Astrocyte of the spinal cord (primary cell): ENCODE data around the gene CELA2B.
"Not testable (repeated sequence)": the region's sequence is repeated elsewhere in the genome, so short reads cannot be mapped to it uniquely, and the experiment has no call there.

ENCODE experiments used
- DNase-seq: peaks from one replicate; pipeline ENCODE4 v3.0.0; 2011; ENCODE audit warnings: low read depth, low spot score
- H3K4me3 ChIP-seq: 2 replicates; pipeline ENCODE4 v1.5.1; 2011; ENCODE audit warnings: low read depth, mild to moderate bottlenecking, low read length, moderate library complexity
- in situ Hi-C: cut with HindIII; loops from 2 replicates; pipeline ENCODE4 v1.10.0; 2017; ENCODE audit warnings: low sequenced_read_pairs
- TF ChIP-seq, protein P1 (sequence below): IDR thresholded peaks from 2 replicates; pipeline ENCODE4 v1.5.1; 2012; ENCODE audit warnings: low read depth, mild to moderate bottlenecking, low read length, inconsistent platforms

Gene CELA2B

DNA sequence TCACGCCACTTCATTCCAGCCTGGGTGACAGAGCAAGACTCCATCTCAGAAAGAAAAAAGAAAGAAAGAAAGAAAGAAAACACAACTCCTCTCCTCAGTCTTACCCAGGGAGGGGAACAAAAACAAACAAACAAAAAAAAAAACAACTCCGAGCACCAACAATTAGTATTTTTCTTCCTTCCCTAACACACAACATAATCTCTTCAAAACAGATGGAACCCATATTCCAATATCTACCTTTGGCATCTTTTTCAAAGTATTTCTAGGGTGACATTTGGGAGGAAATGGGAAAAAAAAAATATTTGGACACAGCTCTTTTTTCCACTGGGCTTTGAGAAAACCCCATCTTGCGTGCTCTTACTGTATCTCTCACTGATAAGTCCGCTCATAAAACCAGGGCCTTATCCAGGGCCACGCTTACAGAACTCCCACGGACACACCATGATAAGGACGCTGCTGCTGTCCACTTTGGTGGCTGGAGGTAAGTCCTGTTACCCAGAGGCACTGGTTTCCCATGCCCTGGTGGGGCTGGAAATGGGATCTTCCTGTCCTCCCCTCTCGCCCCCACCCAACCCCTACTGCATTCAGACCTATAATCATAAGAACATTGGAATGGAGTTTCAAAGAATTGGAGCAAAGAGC is 19.5 kb upstream of the CELA2B start, which contains the start of gene CELA2A:
CELA2A (plus strand) TSS at position 420 of the 642 bp plus-strand sequence; CDS start at position 442, 22 bp downstream.
- no peak for DNase-seq
- no peak within 1 kb of the TSS for H3K4me3 ChIP-seq
- in situ Hi-C loops: no loop called here
- TF ChIP-seq, protein P1, sequence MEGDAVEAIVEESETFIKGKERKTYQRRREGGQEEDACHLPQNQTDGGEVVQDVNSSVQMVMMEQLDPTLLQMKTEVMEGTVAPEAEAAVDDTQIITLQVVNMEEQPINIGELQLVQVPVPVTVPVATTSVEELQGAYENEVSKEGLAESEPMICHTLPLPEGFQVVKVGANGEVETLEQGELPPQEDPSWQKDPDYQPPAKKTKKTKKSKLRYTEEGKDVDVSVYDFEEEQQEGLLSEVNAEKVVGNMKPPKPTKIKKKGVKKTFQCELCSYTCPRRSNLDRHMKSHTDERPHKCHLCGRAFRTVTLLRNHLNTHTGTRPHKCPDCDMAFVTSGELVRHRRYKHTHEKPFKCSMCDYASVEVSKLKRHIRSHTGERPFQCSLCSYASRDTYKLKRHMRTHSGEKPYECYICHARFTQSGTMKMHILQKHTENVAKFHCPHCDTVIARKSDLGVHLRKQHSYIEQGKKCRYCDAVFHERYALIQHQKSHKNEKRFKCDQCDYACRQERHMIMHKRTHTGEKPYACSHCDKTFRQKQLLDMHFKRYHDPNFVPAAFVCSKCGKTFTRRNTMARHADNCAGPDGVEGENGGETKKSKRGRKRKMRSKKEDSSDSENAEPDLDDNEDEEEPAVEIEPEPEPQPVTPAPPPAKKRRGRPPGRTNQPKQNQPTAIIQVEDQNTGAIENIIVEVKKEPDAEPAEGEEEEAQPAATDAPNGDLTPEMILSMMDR: no peak

GRCh38 chr1:15457585-15457984 is 18.3 kb upstream of the CELA2B start:
- no peak for DNase-seq
- TF ChIP-seq, protein P1: no peak
- in situ Hi-C loops: no loop called here

GRCh38 chr1:15458388-15458787 is 17.5 kb upstream of the CELA2B start:
- H3K4me3 ChIP-seq, in situ Hi-C loops, DNase-seq: not testable (repeated sequence)

More at GRCh38 chr1:15457585-15457984, 18.3 kb upstream of the CELA2B start:
- H3K4me3 ChIP-seq: no peak overlapping the region

- TF ChIP-seq, protein P1: no peak
- no peak overlapping the region for H3K4me3 ChIP-seq
- no peak for DNase-seq
- in situ Hi-C loops: no loop called here
Measured at GRCh38 chr1:15459771-15460707, 15.9 kb upstream of the CELA2B start.

DNA sequence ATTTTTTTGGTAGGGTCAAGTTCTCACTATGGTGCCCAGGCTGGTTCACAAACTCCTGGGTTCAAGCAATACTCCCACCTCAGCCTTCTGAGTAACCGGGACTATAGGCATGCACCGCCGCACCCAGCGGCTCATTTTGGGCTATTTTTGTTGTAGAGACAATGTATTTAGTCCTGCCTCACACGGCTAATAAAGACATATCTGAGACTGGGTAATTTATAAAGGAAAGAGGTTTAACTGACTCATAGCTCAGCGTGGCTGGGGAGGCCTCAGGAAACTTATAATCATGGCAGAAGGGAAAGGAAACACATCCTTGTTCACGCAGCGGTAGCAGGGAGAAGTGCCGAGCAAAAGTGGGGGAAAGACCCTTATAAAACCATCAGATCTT is 15.2 kb upstream of the CELA2B start:
- DNase-seq: no peak
- H3K4me3 ChIP-seq: no peak overlapping the region
- in situ Hi-C loops: no loop called here
- TF ChIP-seq, protein P1: no peak

DNA sequence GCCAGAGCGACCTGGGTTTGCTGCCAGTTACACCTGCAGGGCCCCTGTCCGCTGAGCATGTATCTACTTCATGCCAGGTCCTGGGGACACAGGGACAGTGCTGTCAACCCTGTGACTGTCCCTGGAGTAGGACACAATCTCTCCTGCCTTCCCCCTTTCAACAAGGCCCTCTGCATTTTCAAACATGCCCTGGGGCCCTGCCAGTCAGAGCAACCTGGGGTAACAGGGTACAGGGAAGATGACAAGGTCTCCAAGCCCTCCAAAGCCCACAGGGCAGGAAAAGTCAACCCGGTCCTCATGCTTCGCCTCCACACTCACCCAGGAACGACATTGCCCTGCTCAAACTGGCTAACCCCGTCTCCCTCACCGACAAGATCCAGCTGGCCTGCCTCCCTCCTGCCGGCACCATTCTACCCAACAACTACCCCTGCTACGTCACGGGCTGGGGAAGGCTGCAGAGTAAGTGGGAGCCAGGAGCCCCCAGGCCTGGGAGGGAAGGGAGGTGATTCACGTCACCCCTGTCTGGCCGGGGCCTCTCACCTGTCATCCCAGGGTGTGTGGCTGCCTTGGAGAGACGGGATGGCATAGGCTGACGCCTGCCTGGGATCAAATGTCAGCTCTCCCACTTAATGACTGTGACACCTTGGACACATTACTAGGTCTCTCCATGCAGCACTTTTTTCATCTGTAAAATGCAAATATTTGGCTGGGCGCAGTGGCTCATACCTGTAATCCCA is 12.7 kb upstream of the CELA2B start:
- H3K4me3 ChIP-seq, in situ Hi-C loops, DNase-seq: not testable (repeated sequence)

GRCh38 chr1:15463926-15464322 is 12.0 kb upstream of the CELA2B start:
- in situ Hi-C loops, DNase-seq: not testable (repeated sequence)

More at GRCh38 chr1:15463926-15464322, 12.0 kb upstream of the CELA2B start:
- H3K4me3 ChIP-seq: not testable (repeated sequence)
